A549 (cell line): ENCODE results near the gene RABL6. TPM values are rescaled to one million over a fixed set of nuclear protein-coding genes. Genes with fewer than 3 reads are reported as not detected.
"Not testable (repeated sequence)": the region's sequence is repeated elsewhere in the genome, so short reads cannot be mapped to it uniquely, and the experiment has no call there.

Source experiments
- ATAC-seq, 2 experiments: fragments of 200-7000 bp in 1 of 2; fragments of >200 bp in 1 of 2; cut with Nextera tagmentation in 1 of 2; cut with Tn5 transposase in 1 of 2; 3 replicates each; pipeline versions ENCODE4 v1.8.0 to v1.9.1; 2018 to 2020; ENCODE audit warnings: mild to moderate bottlenecking in 1 of 2, moderate library complexity in 1 of 2
- CTCF ChIA-PET: fragments of 300-600 bp; sonication (Branson Sonifier 250); formaldehyde crosslinking; extraction: SDS; loops from one replicate; lab custom pipeline; 2021; ENCODE audit warnings: antibody characterized with exemption, inconsistent platforms; lab: Yijun Ruan, JAX
- POLR2A ChIA-PET: fragments of 350-600 bp; formaldehyde crosslinking; extraction: SDS; loops from one replicate; lab custom pipeline; 2021; ENCODE audit warnings: antibody characterized with exemption, inconsistent platforms; lab: Yijun Ruan, JAX
- DNase-seq, 2 experiments: peaks; one replicate each; pipeline versions ENCODE4 v3.0.0 to v3.0.0-alpha.2; 2011 to 2016; ENCODE audit warnings: low read depth in 1 of 2, low spot score in 1 of 2
- FAIRE-seq: peaks from 2 replicates; lab custom pipeline; 2011; peaks lifted over from hg19 to GRCh38; lab: Jason Lieb, UNC
- H3K27ac ChIP-seq, 2 experiments: fragments of >200 bp; sonication (Bioruptor Twin); formaldehyde crosslinking; 3 replicates each; pipeline ENCODE4 v1.5.1; 2016 to 2017
- H3K4me1 ChIP-seq: fragments of >200 bp; sonication (Bioruptor Twin); formaldehyde crosslinking; 3 replicates; pipeline ENCODE4 v1.6.1; 2016
- H3K4me2 ChIP-seq: fragments of >200 bp; sonication (Bioruptor Twin); formaldehyde crosslinking; 3 replicates; pipeline ENCODE4 v1.6.1; 2016
- H3K4me3 ChIP-seq: fragments of >200 bp; sonication (Bioruptor Twin); formaldehyde crosslinking; 3 replicates; pipeline ENCODE4 v1.5.1; 2016
- H3K9me3 ChIP-seq: fragments of >200 bp; sonication (Bioruptor Twin); formaldehyde crosslinking; 3 replicates; pipeline ENCODE4 v1.6.1; 2016
- CBX2 ChIP-seq: fragments of 200-600 bp; sonication (generic); IDR thresholded peaks from 2 replicates; pipeline ENCODE4 v1.6.1; 2016; ENCODE audit warnings: low read depth, mild to moderate bottlenecking, borderline replicate concordance
- CEBPB ChIP-seq, 2 experiments: fragments of >200 bp in 1 of 2; sonication (Bioruptor Twin) in 1 of 2; formaldehyde crosslinking in 1 of 2; IDR thresholded peaks; 2 replicates each; pipeline ENCODE4 v1.6.1; 2012 to 2016
- CHD2 ChIP-seq: fragments of 150-350 bp; IDR thresholded peaks from 2 replicates; pipeline ENCODE4 v1.6.1; 2014; ENCODE audit warnings: low read length; ENCODE audit not compliant: partially characterized antibody
- CHD4 ChIP-seq: fragments of 200-600 bp; sonication (generic); IDR thresholded peaks from 2 replicates; pipeline ENCODE4 v1.6.1; 2016; ENCODE audit warnings: antibody characterized with exemption, mild to moderate bottlenecking, borderline replicate concordance
- EHMT2 ChIP-seq: fragments of 200-600 bp; sonication (generic); IDR thresholded peaks from 2 replicates; pipeline ENCODE4 v1.6.1; 2016; ENCODE audit warnings: antibody characterized with exemption, low read depth, mild to moderate bottlenecking, moderate library complexity
- FOSB ChIP-seq: fragments of 250-450 bp; sonication (Bioruptor Pico); IDR thresholded peaks from 2 replicates; pipeline ENCODE4 v1.5.0; 2020; ENCODE audit warnings: mild to moderate bottlenecking, moderate library complexity
- FOSL2 ChIP-seq, 2 experiments: fragments of 450-650 bp in 1 of 2; fragments of >200 bp in 1 of 2; sonication (Bioruptor Twin) in 1 of 2; formaldehyde crosslinking; IDR thresholded peaks; 2 replicates each; pipeline versions ENCODE4 v1.5.0 to v1.6.1; 2016 to 2020; ENCODE audit warnings: mild to moderate bottlenecking in 1 of 2, moderate library complexity in 1 of 2
- GATA3 ChIP-seq: IDR thresholded peaks from 2 replicates; pipeline ENCODE4 v1.6.1; 2012; ENCODE audit warnings: borderline replicate concordance
- HDAC2 ChIP-seq: fragments of 200-600 bp; sonication (generic); IDR thresholded peaks from 2 replicates; pipeline ENCODE4 v1.6.1; 2016
- HEYL ChIP-seq: fragments of 250-450 bp; sonication (Bioruptor Pico); IDR thresholded peaks from 2 replicates; pipeline ENCODE4 v1.8.0; 2021; ENCODE audit warnings: mild to moderate bottlenecking, moderate library complexity
- HOXB5 ChIP-seq: fragments of 250-450 bp; sonication (Bioruptor Pico); IDR thresholded peaks from 2 replicates; pipeline ENCODE4 v1.5.0; 2020; ENCODE audit warnings: mild to moderate bottlenecking, moderate library complexity
- JUN ChIP-seq, 2 experiments: fragments of >200 bp; sonication (Bioruptor Twin); formaldehyde crosslinking; IDR thresholded peaks; 2 replicates in 1 of 2; 3 replicates in 1 of 2; pipeline ENCODE4 v1.6.1; 2016 to 2017
- KDM5A ChIP-seq: fragments of 200-600 bp; sonication (generic); IDR thresholded peaks from 2 replicates; pipeline ENCODE4 v1.6.1; 2016; ENCODE audit warnings: antibody characterized with exemption, mild to moderate bottlenecking
- MYC ChIP-seq: IDR thresholded peaks from 2 replicates; pipeline ENCODE4 v1.6.1; 2012; ENCODE audit warnings: mild to moderate bottlenecking, inconsistent platforms, low read length, improper control_type of control experiment, borderline replicate concordance
- NFE2L2 ChIP-seq: fragments of 150-350 bp; conservative IDR thresholded peaks from 2 replicates; pipeline ENCODE4 v1.6.1; 2014; ENCODE audit warnings: low read length
- NR3C1 ChIP-seq: fragments of >200 bp; sonication (Bioruptor Twin); formaldehyde crosslinking; IDR thresholded peaks from 3 replicates; pipeline ENCODE4 v1.6.1; 2017
- POLR2AphosphoS2 ChIP-seq: conservative IDR thresholded peaks from 2 replicates; pipeline ENCODE4 v1.6.1; 2012; ENCODE audit warnings: low read length, improper control_type of control experiment, inconsistent platforms
- RARB ChIP-seq: fragments of 250-450 bp; sonication (Bioruptor Pico); IDR thresholded peaks from 2 replicates; pipeline ENCODE4 v1.8.0; 2021; ENCODE audit warnings: mild to moderate bottlenecking, moderate library complexity
- RNF2 ChIP-seq: fragments of 200-600 bp; sonication (generic); IDR thresholded peaks from 2 replicates; pipeline ENCODE4 v1.6.1; 2016; ENCODE audit warnings: low read depth, mild to moderate bottlenecking, antibody characterized with exemption, moderate library complexity, borderline replicate concordance
- SMC3 ChIP-seq: fragments of >200 bp; sonication (Bioruptor Twin); formaldehyde crosslinking; IDR thresholded peaks from 3 replicates; pipeline ENCODE4 v1.6.1; 2018; ENCODE audit warnings: inconsistent platforms
- SREBF2 ChIP-seq: fragments of 450-650 bp; IDR thresholded peaks from 2 replicates; pipeline ENCODE4 v1.6.1; 2014; ENCODE audit warnings: mild to moderate bottlenecking, moderate library complexity
- TFCP2L1 ChIP-seq: fragments of 250-450 bp; sonication (Bioruptor Pico); IDR thresholded peaks from 2 replicates; pipeline ENCODE4 v1.5.0; 2021; ENCODE audit warnings: mild to moderate bottlenecking
- TP53 ChIP-seq: fragments of 250-450 bp; sonication (Bioruptor Pico); IDR thresholded peaks from 2 replicates; pipeline ENCODE4 v1.5.0; 2021; ENCODE audit warnings: mild to moderate bottlenecking, moderate library complexity
- ZFP36 ChIP-seq: fragments of 450-650 bp; IDR thresholded peaks from 2 replicates; pipeline ENCODE4 v1.6.1; 2014; ENCODE audit warnings: borderline replicate concordance; ENCODE audit not compliant: partially characterized antibody
- WGBS: methylation state at CpG from one replicate; pipeline ENCODE4 v1.1.6; 2017; ENCODE audit errors: missing lambda C conversion rate; 5-methylcytosine and 5-hydroxymethylcytosine counted together
- polyA plus RNA-seq, 4 experiments: library from polyadenylated mRNA; depleted of rRNA in 3 of 4; stranded (reverse); fragments of >200 nt; fragmentation: RNase III in 1 of 4; extraction: RNeasy Plus Mini Kit Qiagen cat#74134 plus additional on column Dnase treatment in 1 of 4; gene quantifications; 2 replicates in 3 of 4; 3 replicates in 1 of 4; pipeline ENCODE4 v1.2.3, GENCODE V29; 2011 to 2017
- TF ChIP-seq, protein P1 (sequence below): fragments of >200 bp; sonication (Bioruptor Twin); formaldehyde crosslinking; IDR thresholded peaks from 3 replicates; pipeline ENCODE4 v1.5.1; 2016
- TF ChIP-seq, protein P2 (sequence below): IDR thresholded peaks from 2 replicates; pipeline ENCODE4 v1.6.1; 2012
- TF ChIP-seq, protein P3 (sequence below): IDR thresholded peaks from 2 replicates; pipeline ENCODE4 v1.6.1; 2012

Gene RABL6
- polyA plus RNA-seq, 2 of the 4 experiments (the other 2 are of a cell fraction) = 46.8 to 71.4 TPM

DNA sequence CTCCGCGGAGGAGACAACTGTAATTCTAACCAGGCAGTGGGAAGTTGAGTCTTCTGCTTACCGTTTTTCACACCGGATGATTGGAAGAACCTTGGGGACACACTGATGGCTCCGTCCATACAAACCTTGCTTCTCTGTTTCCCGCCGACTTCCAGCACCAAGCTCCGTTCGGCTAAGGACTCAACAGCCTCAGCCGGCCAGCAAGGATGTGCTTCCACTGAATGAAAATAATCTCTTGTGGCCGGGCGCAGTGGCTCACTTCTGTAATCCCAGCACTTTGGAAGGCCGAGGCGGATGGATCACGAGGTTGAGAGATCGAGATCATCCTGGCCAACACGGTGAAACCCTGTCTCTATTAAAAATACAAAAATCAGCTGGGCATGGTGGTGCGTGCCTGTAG, 60.2 kb downstream of the RABL6 start:
- Histone ChIP-seq H3K27ac (no peak overlapping the region), H3K9me3 (peaks cover 40% of the 10 kb centered on the region), H3K4me2 (no peak overlapping the region), H3K4me1 (peaks cover 21% of the 10 kb centered on the region), H3K4me3 (no peak overlapping the region)
- ChIA-PET POLR2A (no interaction called here), CTCF (interaction anchor here (0.8 to 1.3 kb wide), 2 partner anchors 13 to 24 kb away, joined by 3 to 4 read pairs; no protein-coding TSS in a partner anchor)
- FAIRE-seq (no peak), DNase-seq (no peak), ATAC-seq (no peak)
- WGBS = 96% methylated on average over 15 of the region's 18 CpGs
- no peak for TF ChIP-seq HOXB5 (CRISPR knock-in tag)
- TF ChIP-seq SREBF2 = no peak
- no peak for TF ChIP-seq CHD2
- TF ChIP-seq RNF2 = no peak
- no peak for TF ChIP-seq NFE2L2
- TF ChIP-seq KDM5A = no peak
- TF ChIP-seq, protein P1, sequence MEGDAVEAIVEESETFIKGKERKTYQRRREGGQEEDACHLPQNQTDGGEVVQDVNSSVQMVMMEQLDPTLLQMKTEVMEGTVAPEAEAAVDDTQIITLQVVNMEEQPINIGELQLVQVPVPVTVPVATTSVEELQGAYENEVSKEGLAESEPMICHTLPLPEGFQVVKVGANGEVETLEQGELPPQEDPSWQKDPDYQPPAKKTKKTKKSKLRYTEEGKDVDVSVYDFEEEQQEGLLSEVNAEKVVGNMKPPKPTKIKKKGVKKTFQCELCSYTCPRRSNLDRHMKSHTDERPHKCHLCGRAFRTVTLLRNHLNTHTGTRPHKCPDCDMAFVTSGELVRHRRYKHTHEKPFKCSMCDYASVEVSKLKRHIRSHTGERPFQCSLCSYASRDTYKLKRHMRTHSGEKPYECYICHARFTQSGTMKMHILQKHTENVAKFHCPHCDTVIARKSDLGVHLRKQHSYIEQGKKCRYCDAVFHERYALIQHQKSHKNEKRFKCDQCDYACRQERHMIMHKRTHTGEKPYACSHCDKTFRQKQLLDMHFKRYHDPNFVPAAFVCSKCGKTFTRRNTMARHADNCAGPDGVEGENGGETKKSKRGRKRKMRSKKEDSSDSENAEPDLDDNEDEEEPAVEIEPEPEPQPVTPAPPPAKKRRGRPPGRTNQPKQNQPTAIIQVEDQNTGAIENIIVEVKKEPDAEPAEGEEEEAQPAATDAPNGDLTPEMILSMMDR = no peak
- TF ChIP-seq HEYL (CRISPR knock-in tag) = no peak
- no peak for TF ChIP-seq CEBPB (IDR thresholded peaks at IDR 0.05)
- TF ChIP-seq EHMT2 = no peak
- TF ChIP-seq MYC = no peak

GRCh38 chr9:136868644-136869043, 60.9 kb downstream of the RABL6 start:
- peaks cover 40% of the 10 kb centered on the region for H3K9me3 ChIP-seq
- FAIRE-seq = no peak
- no peak for DNase-seq
- ATAC-seq = no peak
- TF ChIP-seq POLR2AphosphoS2 (no peak), RARB (CRISPR knock-in tag) (no peak), JUN (IDR thresholded peaks at IDR 0.05) (no peak), NR3C1 (no peak), TFCP2L1 (CRISPR knock-in tag) (no peak), FOSB (CRISPR knock-in tag) (no peak), KDM5A (no peak), TP53 (CRISPR knock-in tag) (no peak), ZFP36 (no peak), HDAC2 (no peak), FOSL2 (IDR thresholded peaks at IDR 0.05) (no peak), FOSL2 (CRISPR knock-in tag; IDR thresholded peaks at IDR 0.05) (no peak), GATA3 (no peak), CHD4 (no peak), CBX2 (no peak), SMC3 (no peak)
- TF ChIP-seq, protein P2, sequence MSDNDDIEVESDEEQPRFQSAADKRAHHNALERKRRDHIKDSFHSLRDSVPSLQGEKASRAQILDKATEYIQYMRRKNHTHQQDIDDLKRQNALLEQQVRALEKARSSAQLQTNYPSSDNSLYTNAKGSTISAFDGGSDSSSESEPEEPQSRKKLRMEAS = no peak
- TF ChIP-seq, protein P1 = no peak
- TF ChIP-seq, protein P3, sequence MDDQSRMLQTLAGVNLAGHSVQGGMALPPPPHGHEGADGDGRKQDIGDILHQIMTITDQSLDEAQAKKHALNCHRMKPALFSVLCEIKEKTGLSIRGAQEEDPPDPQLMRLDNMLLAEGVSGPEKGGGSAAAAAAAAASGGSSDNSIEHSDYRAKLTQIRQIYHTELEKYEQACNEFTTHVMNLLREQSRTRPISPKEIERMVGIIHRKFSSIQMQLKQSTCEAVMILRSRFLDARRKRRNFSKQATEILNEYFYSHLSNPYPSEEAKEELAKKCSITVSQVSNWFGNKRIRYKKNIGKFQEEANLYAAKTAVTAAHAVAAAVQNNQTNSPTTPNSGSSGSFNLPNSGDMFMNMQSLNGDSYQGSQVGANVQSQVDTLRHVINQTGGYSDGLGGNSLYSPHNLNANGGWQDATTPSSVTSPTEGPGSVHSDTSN = no peak
- TF ChIP-seq, all 56 proteins: peak for 0
- 84% methylated on average over 11 of the region's 11 CpGs for WGBS
- ChIA-PET POLR2A (interaction anchor here (2.5 kb wide), 1 partner anchor 13 kb away, joined by 10 read pairs; no protein-coding TSS in a partner anchor), CTCF (interaction anchor here (0.8 to 1.3 kb wide), 2 partner anchors 13 to 25 kb away, joined by 3 to 4 read pairs; no protein-coding TSS in a partner anchor)
- no peak overlapping the region for H3K4me3 ChIP-seq
- no peak overlapping the region for H3K27ac ChIP-seq
- H3K4me2 ChIP-seq = no peak overlapping the region
- peaks cover 21% of the 10 kb centered on the region for H3K4me1 ChIP-seq

DNA sequence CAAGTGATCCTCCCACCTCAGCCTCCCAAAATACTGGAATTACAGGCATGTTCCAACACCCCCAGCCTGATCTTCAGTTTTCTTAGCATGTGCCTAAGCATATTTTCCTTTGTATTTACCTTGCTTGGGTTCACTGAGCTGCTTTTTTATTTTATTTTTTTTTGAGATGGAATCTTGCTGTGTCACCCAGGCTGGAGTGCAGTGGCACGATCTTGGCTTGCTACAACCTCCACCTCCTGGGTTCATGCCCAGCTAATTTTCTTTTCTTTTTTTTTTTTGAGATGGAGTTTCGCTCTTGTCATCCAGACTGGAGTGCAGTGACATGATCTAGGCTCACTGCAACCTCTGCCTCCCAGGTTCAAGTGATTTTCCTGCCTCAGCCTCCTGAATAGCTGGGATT, 61.9 kb downstream of the RABL6 start:
- not testable (repeated sequence) for H3K4me3 ChIP-seq, H3K4me2 ChIP-seq, DNase-seq, H3K27ac ChIP-seq, FAIRE-seq, ATAC-seq
- ChIA-PET CTCF (interaction anchor here (0.6 to 2.2 kb wide), 11 partner anchors 9 to 165 kb away, joined by 3 to 11 read pairs (median 4); partner anchors contain the start of gene PAXX), POLR2A (interaction anchor here (0.7 to 2.5 kb wide), 3 partner anchors 12 to 17 kb away, joined by 3 to 10 read pairs (median 4); partner anchors contain the start of gene TRAF2)
- 90% methylated on average over 2 of the region's 2 CpGs for WGBS
- Histone ChIP-seq H3K9me3 (peaks cover 40% of the 10 kb centered on the region), H3K4me1 (peaks cover 12% of the 10 kb centered on the region; the same call in 2 of the 3 replicates)
